ENCODE data around the gene COL23A1. TPM values are rescaled to one million over a fixed set of nuclear protein-coding genes. Genes with fewer than 3 reads are reported as not detected.

COL23A1 gene
- total and polyA plus RNA-seq, 8 donors = 0.06 to 0.68 (median 0.33) TPM; not detected in 2

- Histone ChIP-seq H3K4me3 (no peak overlapping the region), H3K36me3 (no peaks in the 10 kb centered on the region), H3K9me3 (no peaks in the 10 kb centered on the region), H3K27ac (no peak overlapping the region), H3K27me3 (peaks cover 0 to 6% (median 0%) of the 10 kb centered on the region in 4 donors), H3K4me1 (no peaks in the 10 kb centered on the region)
- DNase-seq (no peak), ATAC-seq (no peak), FAIRE-seq (no peak)
- no peak for TF ChIP-seq CTCF (IDR thresholded peaks at IDR 0.05)
- intact Hi-C loops (cut with DNase I) = no loop called here
- WGBS, 2 donors = 65 to 79% methylated on average over 9 of the region's 9 CpGs
Measured at GRCh38 chr5:178548746-178549145, 41.4 kb downstream of the COL23A1 start.

GRCh38 chr5:178547753-178548415 is 42.3 kb downstream of the COL23A1 start:
- no peaks in the 10 kb centered on the region for H3K9me3 ChIP-seq
- no peak for ATAC-seq
- H3K27me3 ChIP-seq = peaks cover 0 to 6% (median 0%) of the 10 kb centered on the region in 4 donors
- 45 to 47% methylated on average over 6 of the region's 6 CpGs for WGBS, 2 donors
- H3K4me3 ChIP-seq = no peak overlapping the region
- peak in 1 of 6 donors; percentile 26 for DNase-seq
- no peak for TF ChIP-seq CTCF (IDR thresholded peaks at IDR 0.05)
- FAIRE-seq = no peak
- no peaks in the 10 kb centered on the region for H3K36me3 ChIP-seq
- H3K27ac ChIP-seq = no peak overlapping the region
- intact Hi-C loops (cut with DNase I) = no loop called here
- no peaks in the 10 kb centered on the region for H3K4me1 ChIP-seq

- intact Hi-C loops (cut with DNase I) = no loop called here
- no peak overlapping the region for H3K4me3 ChIP-seq
- H3K36me3 ChIP-seq = no peaks in the 10 kb centered on the region
- no peaks in the 10 kb centered on the region for H3K9me3 ChIP-seq
- TF ChIP-seq CTCF (IDR thresholded peaks at IDR 0.05) = no peak
- FAIRE-seq (no peak), ATAC-seq (no peak), DNase-seq (no peak)
- peaks cover 0 to 6% (median 0%) of the 10 kb centered on the region in 4 donors for H3K27me3 ChIP-seq
- 60 to 62% methylated on average over 12 of the region's 12 CpGs for WGBS, 2 donors
- H3K4me1 ChIP-seq = no peaks in the 10 kb centered on the region
- no peak overlapping the region for H3K27ac ChIP-seq
Measured at GRCh38 chr5:178547052-178547666, 43.0 kb downstream of the COL23A1 start.

- no peak for FAIRE-seq
- Histone ChIP-seq H3K9me3 (no peaks in the 10 kb centered on the region), H3K4me1 (no peaks in the 10 kb centered on the region), H3K27ac (no peak overlapping the region), H3K4me3 (no peak overlapping the region), H3K36me3 (no peaks in the 10 kb centered on the region), H3K27me3 (peaks cover 0 to 3% (median 0%) of the 10 kb centered on the region in 4 donors)
- intact Hi-C loops (cut with DNase I) = no loop called here
- no peak for DNase-seq
- WGBS, 2 donors = 67 to 70% methylated on average over 9 of the region's 9 CpGs
- no peak for TF ChIP-seq CTCF (IDR thresholded peaks at IDR 0.05)
- no peak for ATAC-seq
Measured at GRCh38 chr5:178546675-178547033, 43.5 kb downstream of the COL23A1 start.
